Measurements from ENCODE around the gene EPOP.

GRCh38 chr17:38697061-38697820 is 22.5 kb upstream of the EPOP start:
- TF ChIP-seq EZH2 (IDR thresholded peaks at IDR 0.05; ENCODE audit: low read length, missing control alignments), result no peak
- TF ChIP-seq CTCF (conservative IDR thresholded peaks at IDR 0.05 in 1 of 2, IDR thresholded peaks at IDR 0.05 in 1 of 2; ENCODE audit: low read depth in 1 of 2, low read length in 2 of 2), result no peak

Measured in fibroblast of lung (primary cell).